ENCODE data around the gene IGLON5.

IGLON5 gene

GRCh38 chr19:51339687-51340656 is 28.5 kb downstream of the IGLON5 start:
- H3K27ac ChIP-seq (ENCODE audit: low read depth, low read length): peak overlapping the region; percentile 55; the same call in 1 of the 2 replicates
- peak overlapping the region; percentile 50 for H2AFZ ChIP-seq (ENCODE audit: low read length, unreplicated experiment)

GRCh38 chr19:51341066-51341465 is 29.6 kb downstream of the IGLON5 start:
- peak overlapping the region; percentile 78; the same call in 1 of the 2 replicates for H3K4me3 ChIP-seq (ENCODE audit: low read depth, low read length)

More at GRCh38 chr19:51339687-51340656, 28.5 kb downstream of the IGLON5 start:
- Histone ChIP-seq H3K79me2 (ENCODE audit: control insufficient read depth, insufficient read depth, low read length, unreplicated experiment) (no peaks in the 10 kb centered on the region), H3K36me3 (ENCODE audit: insufficient read depth, low read length) (no peaks in the 10 kb centered on the region), H3K27me3 (ENCODE audit: insufficient read depth, low read length) (no peaks in the 10 kb centered on the region), H3K4me3 (ENCODE audit: low read depth, low read length) (peak overlapping the region; percentile 81), H3K4me1 (ENCODE audit: control insufficient read depth, insufficient read depth, low read length, unreplicated experiment) (no peaks in the 10 kb centered on the region)

GRCh38 chr19:51341976-51342580 is 30.6 kb downstream of the IGLON5 start, which contains the start of gene VSIG10L:
VSIG10L (minus strand) TSS chr19:51342139; CDS start chr19:51342124, 15 bp downstream.
- Histone ChIP-seq H3K27me3 (ENCODE audit: insufficient read depth, low read length) (no peaks in the 10 kb centered on the region), H3K27ac (ENCODE audit: low read depth, low read length) (no peak within 1 kb of the TSS), H3K4me3 (ENCODE audit: low read depth, low read length) (peak within 1 kb of the TSS; percentile 78; the same call in 1 of the 2 replicates), H2AFZ (ENCODE audit: low read length, unreplicated experiment) (no peak within 1 kb of the TSS), H3K36me3 (ENCODE audit: insufficient read depth, low read length) (no peaks in the 10 kb centered on the region), H3K4me1 (ENCODE audit: control insufficient read depth, insufficient read depth, low read length, unreplicated experiment) (no peaks in the 10 kb centered on the region), H3K79me2 (ENCODE audit: control insufficient read depth, insufficient read depth, low read length, unreplicated experiment) (no peaks in the 10 kb centered on the region)

More at GRCh38 chr19:51341066-51341465, 29.6 kb downstream of the IGLON5 start:
- Histone ChIP-seq H3K27me3 (ENCODE audit: insufficient read depth, low read length) (no peaks in the 10 kb centered on the region), H3K27ac (ENCODE audit: low read depth, low read length) (no peak overlapping the region), H2AFZ (ENCODE audit: low read length, unreplicated experiment) (no peak overlapping the region), H3K79me2 (ENCODE audit: control insufficient read depth, insufficient read depth, low read length, unreplicated experiment) (no peaks in the 10 kb centered on the region), H3K4me1 (ENCODE audit: control insufficient read depth, insufficient read depth, low read length, unreplicated experiment) (no peaks in the 10 kb centered on the region), H3K36me3 (ENCODE audit: insufficient read depth, low read length) (no peaks in the 10 kb centered on the region)

- H2AFZ ChIP-seq (ENCODE audit: low read length, unreplicated experiment): no peak overlapping the region
- no peaks in the 10 kb centered on the region for H3K4me1 ChIP-seq (ENCODE audit: control insufficient read depth, insufficient read depth, low read length, unreplicated experiment)
- no peaks in the 10 kb centered on the region for H3K79me2 ChIP-seq (ENCODE audit: control insufficient read depth, insufficient read depth, low read length, unreplicated experiment)
- H3K4me3 ChIP-seq (ENCODE audit: low read depth, low read length): no peak overlapping the region
- no peaks in the 10 kb centered on the region for H3K27me3 ChIP-seq (ENCODE audit: insufficient read depth, low read length)
- no peak overlapping the region for H3K27ac ChIP-seq (ENCODE audit: low read depth, low read length)
- H3K36me3 ChIP-seq (ENCODE audit: insufficient read depth, low read length): no peaks in the 10 kb centered on the region
Observed at GRCh38 chr19:51342631-51343569, 31.5 kb downstream of the IGLON5 start.

GRCh38 chr19:51345076-51345620 is 33.7 kb downstream of the IGLON5 start:
- H2AFZ ChIP-seq (ENCODE audit: low read length, unreplicated experiment): no peak overlapping the region
- no peaks in the 10 kb centered on the region; the same call in 1 of the 2 replicates for H3K36me3 ChIP-seq (ENCODE audit: insufficient read depth, low read length)
- no peaks in the 10 kb centered on the region for H3K27me3 ChIP-seq (ENCODE audit: insufficient read depth, low read length)
- H3K27ac ChIP-seq (ENCODE audit: low read depth, low read length): no peak overlapping the region
- H3K4me3 ChIP-seq (ENCODE audit: low read depth, low read length): no peak overlapping the region
- peaks cover 4% of the 10 kb centered on the region for H3K4me1 ChIP-seq (ENCODE audit: control insufficient read depth, insufficient read depth, low read length, unreplicated experiment)
- H3K79me2 ChIP-seq (ENCODE audit: control insufficient read depth, insufficient read depth, low read length, unreplicated experiment): no peaks in the 10 kb centered on the region

- no peak overlapping the region for H3K4me3 ChIP-seq (ENCODE audit: low read depth, low read length)
- no peaks in the 10 kb centered on the region; the same call in 1 of the 2 replicates for H3K36me3 ChIP-seq (ENCODE audit: insufficient read depth, low read length)
- H3K4me1 ChIP-seq (ENCODE audit: control insufficient read depth, insufficient read depth, low read length, unreplicated experiment): peaks cover 9% of the 10 kb centered on the region
- H3K27ac ChIP-seq (ENCODE audit: low read depth, low read length): no peak overlapping the region
- no peaks in the 10 kb centered on the region for H3K79me2 ChIP-seq (ENCODE audit: control insufficient read depth, insufficient read depth, low read length, unreplicated experiment)
- H3K27me3 ChIP-seq (ENCODE audit: insufficient read depth, low read length): no peaks in the 10 kb centered on the region
- H2AFZ ChIP-seq (ENCODE audit: low read length, unreplicated experiment): no peak overlapping the region
Observed at GRCh38 chr19:51346742-51347141, 35.3 kb downstream of the IGLON5 start.

- Histone ChIP-seq H3K27ac (ENCODE audit: low read depth, low read length) (no peak overlapping the region), H3K79me2 (ENCODE audit: control insufficient read depth, insufficient read depth, low read length, unreplicated experiment) (no peaks in the 10 kb centered on the region), H3K4me3 (ENCODE audit: low read depth, low read length) (no peak overlapping the region), H3K27me3 (ENCODE audit: insufficient read depth, low read length) (no peaks in the 10 kb centered on the region), H3K4me1 (ENCODE audit: control insufficient read depth, insufficient read depth, low read length, unreplicated experiment) (peaks cover 9% of the 10 kb centered on the region), H2AFZ (ENCODE audit: low read length, unreplicated experiment) (no peak overlapping the region), H3K36me3 (ENCODE audit: insufficient read depth, low read length) (no peaks in the 10 kb centered on the region; the same call in 1 of the 2 replicates)
Observed at GRCh38 chr19:51347209-51347928, 35.9 kb downstream of the IGLON5 start.

- H3K36me3 ChIP-seq (ENCODE audit: insufficient read depth, low read length): no peaks in the 10 kb centered on the region; the same call in 1 of the 2 replicates
- H2AFZ ChIP-seq (ENCODE audit: low read length, unreplicated experiment): no peak overlapping the region
- H3K4me1 ChIP-seq (ENCODE audit: control insufficient read depth, insufficient read depth, low read length, unreplicated experiment): peaks cover 9% of the 10 kb centered on the region
- H3K4me3 ChIP-seq (ENCODE audit: low read depth, low read length): no peak overlapping the region
- peak overlapping the region; percentile 72 for H3K27ac ChIP-seq (ENCODE audit: low read depth, low read length)
- H3K27me3 ChIP-seq (ENCODE audit: insufficient read depth, low read length): no peaks in the 10 kb centered on the region
- no peaks in the 10 kb centered on the region for H3K79me2 ChIP-seq (ENCODE audit: control insufficient read depth, insufficient read depth, low read length, unreplicated experiment)
Observed at GRCh38 chr19:51351266-51351990, 40.0 kb downstream of the IGLON5 start.

- H3K36me3 ChIP-seq (ENCODE audit: insufficient read depth, low read length): no peaks in the 10 kb centered on the region; the same call in 1 of the 2 replicates
- H3K79me2 ChIP-seq (ENCODE audit: control insufficient read depth, insufficient read depth, low read length, unreplicated experiment): no peaks in the 10 kb centered on the region
- H3K27ac ChIP-seq (ENCODE audit: low read depth, low read length): no peak overlapping the region
- H3K27me3 ChIP-seq (ENCODE audit: insufficient read depth, low read length): no peaks in the 10 kb centered on the region
- H3K4me1 ChIP-seq (ENCODE audit: control insufficient read depth, insufficient read depth, low read length, unreplicated experiment): peaks cover 9% of the 10 kb centered on the region
- no peak overlapping the region for H2AFZ ChIP-seq (ENCODE audit: low read length, unreplicated experiment)
- H3K4me3 ChIP-seq (ENCODE audit: low read depth, low read length): no peak overlapping the region
Observed at GRCh38 chr19:51352783-51353360, 41.4 kb downstream of the IGLON5 start.
